Forelimb muscle (tissue), 1 donor: Measurements from ENCODE around the gene MAGI3. TPM values are rescaled to one million over a fixed set of nuclear protein-coding genes. Genes with fewer than 3 reads are reported as not detected.
A peak's percentile ranks its signal among the peaks of the same experiment; 100 is the strongest.
"Not testable (repeated sequence)": the region's sequence is repeated elsewhere in the genome, so short reads cannot be mapped to it uniquely, and the experiment has no call there.

Experiments used
- DNase-seq: peaks from one replicate; pipeline ENCODE4 v3.0.0-alpha.2; 2013; ENCODE audit warnings: low read depth
- polyA plus RNA-seq: library from polyadenylated mRNA; unstranded; fragments of 120-200 nt; gene quantifications from one replicate; pipeline ENCODE4 v1.2.1, GENCODE V29; 2013; ENCODE audit not compliant: insufficient read length

MAGI3 gene
- polyA plus RNA-seq, 1 donor: 10.8 TPM

DNA sequence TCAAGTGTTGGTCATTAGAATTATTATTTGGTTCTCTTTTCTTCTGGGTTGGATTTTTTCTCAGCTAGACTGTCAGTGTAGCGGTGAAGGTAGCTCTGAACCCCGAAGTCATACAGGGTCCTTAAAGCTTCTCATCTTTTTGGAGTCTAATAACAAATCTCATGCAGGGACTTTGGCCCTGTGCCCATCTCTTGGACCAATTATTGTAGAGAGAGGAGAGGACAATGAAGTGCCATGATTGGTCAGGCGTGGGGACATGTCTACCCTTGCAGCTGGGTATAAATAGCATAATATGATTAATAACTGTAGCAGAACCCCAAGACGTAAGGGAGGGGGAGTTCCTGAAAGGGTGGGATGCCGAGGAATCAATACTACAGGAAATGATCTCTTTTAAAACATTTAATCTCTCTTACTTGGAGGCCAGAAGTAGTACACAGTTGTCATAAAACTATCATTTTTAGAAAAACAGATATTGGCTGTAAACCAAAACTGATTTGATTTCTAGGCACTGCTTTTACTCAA lies 8.8 kb downstream of the MAGI3 start:
- DNase-seq: no peak

- no peak for DNase-seq
These were observed 10.8 kb downstream of the MAGI3 start for GRCh38 chr1:113401067-113401466.

GRCh38 chr1:113401728-113402127 lies 11.4 kb downstream of the MAGI3 start:
- DNase-seq: no peak

DNA sequence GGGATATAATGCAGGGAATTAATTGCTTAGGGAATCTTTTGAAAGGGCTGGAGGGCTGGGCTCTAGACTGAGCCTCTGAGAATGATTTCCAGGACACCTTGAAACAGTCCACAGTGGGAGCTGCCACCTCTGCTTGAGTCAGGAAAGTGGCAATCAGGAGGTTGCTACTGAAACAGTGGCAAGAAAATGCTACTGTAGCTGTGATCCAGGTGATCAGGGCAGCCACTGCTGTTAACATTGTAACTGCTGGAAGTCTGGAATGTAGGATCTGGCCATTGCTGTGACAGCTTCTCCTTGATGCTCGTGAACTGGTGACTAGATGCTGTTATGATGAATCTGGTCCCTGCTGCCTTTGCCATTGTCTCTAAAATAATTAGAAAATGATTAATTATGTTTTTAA lies 12.8 kb downstream of the MAGI3 start:
- DNase-seq: no peak

DNA sequence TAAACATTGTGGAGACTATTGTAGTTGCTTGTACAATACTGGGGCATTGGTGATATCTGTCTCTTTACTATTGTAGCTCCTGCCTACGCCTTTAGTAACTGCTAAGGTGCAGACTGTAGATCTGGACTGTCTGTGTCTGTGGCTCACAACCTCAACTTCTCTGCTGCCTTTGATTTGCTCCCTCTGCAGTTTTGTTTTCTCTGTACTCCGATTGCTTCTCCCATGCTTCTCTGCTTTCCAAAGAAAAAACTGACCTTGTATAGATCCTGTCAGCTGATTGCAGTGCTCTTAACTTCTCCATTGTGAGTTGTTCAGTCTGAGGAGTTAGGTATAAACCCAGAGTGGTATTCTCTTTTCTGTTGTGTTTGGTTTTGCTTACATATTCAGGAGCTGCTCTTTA lies 15.3 kb downstream of the MAGI3 start:
- DNase-seq: no peak

GRCh38 chr1:113406149-113406548 lies 15.8 kb downstream of the MAGI3 start:
- DNase-seq: not testable (repeated sequence)

GRCh38 chr1:113409363-113409762 lies 19.0 kb downstream of the MAGI3 start:
- no peak for DNase-seq

DNA sequence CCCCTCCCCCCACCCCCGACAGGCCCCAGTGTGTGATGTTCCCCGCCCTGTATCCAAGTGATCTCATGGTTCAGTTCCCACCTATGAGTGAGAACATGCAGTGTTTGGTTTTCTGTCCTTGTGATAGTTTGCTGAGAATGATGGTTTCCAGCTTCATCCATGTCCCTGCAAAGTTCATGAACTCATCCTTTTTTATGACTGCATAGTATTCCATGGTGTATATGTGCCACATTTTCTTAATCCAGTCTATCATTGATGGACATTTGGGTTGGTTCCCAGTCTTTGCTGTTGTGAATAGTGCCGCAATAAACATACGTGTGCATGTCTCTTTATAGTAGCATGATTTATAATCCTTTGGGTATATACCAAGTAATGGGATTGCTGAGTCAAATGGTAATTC lies 21.7 kb downstream of the MAGI3 start:
- not testable (repeated sequence) for DNase-seq

DNA sequence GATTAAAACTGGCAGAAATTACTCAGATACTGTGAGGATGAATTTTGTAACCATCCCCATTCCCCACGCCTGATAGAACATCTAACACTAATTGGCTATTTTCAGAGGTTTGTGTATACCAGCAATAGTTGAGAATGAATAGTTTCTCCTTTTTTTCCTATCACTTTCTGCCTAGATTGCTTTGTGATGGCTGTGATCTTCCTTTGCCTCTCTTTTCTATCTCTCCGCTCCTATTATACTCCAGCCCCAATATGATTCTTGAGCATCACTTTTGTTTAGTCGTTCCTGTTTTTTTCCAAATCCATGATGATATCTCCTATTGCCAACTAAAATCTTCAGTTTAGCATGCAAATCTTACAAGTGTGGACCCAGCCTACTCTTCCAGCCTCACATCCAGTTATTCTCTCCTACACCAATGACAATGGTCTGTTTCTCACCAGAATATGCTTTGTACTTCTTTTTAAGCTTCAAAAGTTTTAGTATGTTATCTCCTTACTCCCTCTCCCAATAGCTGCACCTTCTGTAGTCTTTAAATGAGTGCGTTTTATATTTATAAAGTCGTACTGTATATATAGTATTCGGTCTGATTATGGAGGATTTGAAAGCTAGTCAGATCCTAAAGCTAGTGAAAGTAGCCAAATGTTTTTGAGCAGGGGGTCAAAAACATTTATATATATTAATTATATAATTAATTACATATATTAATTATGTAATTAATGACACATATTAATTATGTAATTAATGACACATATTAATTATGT lies 25.2 kb downstream of the MAGI3 start:
- no peak for DNase-seq

GRCh38 chr1:113416071-113416470 lies 25.8 kb downstream of the MAGI3 start:
- not testable (repeated sequence) for DNase-seq

DNA sequence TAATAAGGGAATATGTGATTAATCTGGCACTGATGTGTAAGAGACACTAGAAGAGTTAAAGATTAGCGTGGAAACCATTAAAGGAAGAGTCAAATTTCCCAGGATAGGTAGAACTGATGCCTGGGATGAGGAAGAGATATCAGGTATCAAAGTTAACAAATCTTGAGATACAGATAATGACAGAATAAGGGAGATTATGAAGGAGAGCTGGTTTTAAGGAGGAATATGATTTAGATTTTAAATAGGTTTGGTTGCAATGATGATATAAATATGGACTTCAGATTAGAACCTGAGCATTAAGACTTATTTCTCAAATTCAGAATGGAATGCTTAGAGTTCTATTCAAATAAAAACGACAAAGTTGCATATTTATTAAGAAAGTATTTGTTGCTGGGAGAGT lies 26.2 kb downstream of the MAGI3 start:
- DNase-seq: peak; percentile 28

GRCh38 chr1:113422315-113423068 lies 32.2 kb downstream of the MAGI3 start:
- DNase-seq: no peak

- no peak for DNase-seq
These were observed 33.5 kb downstream of the MAGI3 start for GRCh38 chr1:113423826-113424225.

DNA sequence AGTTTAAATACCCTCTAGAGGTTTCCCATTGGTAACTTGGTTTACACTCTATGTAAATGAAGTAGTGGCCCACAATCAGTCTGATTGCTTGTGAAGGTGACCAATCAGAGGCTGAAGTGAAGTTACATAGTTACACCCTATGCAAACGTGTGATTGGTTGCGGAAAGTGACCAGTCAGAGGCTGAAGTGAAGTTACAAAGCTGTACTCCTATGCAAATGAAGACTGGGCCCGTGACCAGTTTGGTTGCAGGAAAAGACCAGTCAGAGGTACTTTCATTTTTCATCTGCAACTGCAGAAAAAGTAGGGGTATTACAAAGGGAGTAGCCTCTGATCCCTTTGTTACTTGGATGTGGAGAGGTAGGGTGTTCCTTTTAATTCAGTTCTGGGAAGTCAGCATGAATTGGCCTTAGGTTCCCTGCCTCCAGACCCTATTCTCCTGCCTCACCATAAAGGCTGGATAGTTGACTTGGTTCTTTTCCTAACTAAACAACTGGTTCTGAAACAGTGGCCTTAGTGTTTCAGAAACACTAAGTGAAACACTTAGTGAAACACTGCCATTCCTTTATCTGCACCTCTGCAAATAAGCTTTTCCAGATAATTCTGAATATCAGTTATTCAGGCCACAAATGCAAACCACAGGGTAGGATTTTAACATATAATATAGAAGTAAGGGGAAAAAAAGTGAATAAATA lies 39.3 kb downstream of the MAGI3 start:
- no peak for DNase-seq

DNA sequence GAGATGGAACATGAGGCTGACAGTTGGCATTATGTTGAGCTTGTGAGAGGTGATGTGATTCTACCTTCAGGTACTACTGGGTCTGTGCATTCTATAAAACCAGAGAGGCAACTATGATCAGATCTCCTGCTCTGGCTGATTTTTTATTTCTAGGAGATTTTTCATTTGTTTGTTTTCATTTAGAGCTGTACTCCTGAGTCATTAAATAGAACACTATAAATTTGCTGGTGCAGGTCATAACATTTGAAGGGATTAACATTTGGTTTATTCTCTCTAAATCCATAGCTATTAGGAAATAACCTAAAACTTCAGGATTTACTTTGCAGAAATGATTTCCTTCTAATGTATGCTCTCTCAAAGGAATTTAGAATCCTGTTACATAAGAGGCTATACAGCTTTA lies 42.9 kb downstream of the MAGI3 start:
- DNase-seq: no peak

GRCh38 chr1:113434081-113434873 lies 44.0 kb downstream of the MAGI3 start:
- DNase-seq: no peak

DNA sequence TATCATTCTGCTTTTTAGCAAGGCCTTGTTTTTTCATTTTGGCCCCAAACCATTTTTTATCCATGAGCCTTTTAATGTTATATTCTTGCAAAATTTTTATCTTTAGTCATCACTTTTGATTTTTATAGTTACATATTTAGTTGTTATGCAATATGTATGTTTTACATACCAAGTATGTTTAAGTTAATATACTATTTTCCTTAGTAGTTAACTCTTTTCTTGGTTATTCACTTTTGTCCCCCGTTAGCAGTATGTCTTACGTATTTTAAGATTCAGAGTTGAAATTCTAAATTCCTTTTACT lies 44.5 kb downstream of the MAGI3 start:
- DNase-seq: no peak

GRCh38 chr1:113437554-113438341 lies 47.4 kb downstream of the MAGI3 start:
- DNase-seq: no peak

DNA sequence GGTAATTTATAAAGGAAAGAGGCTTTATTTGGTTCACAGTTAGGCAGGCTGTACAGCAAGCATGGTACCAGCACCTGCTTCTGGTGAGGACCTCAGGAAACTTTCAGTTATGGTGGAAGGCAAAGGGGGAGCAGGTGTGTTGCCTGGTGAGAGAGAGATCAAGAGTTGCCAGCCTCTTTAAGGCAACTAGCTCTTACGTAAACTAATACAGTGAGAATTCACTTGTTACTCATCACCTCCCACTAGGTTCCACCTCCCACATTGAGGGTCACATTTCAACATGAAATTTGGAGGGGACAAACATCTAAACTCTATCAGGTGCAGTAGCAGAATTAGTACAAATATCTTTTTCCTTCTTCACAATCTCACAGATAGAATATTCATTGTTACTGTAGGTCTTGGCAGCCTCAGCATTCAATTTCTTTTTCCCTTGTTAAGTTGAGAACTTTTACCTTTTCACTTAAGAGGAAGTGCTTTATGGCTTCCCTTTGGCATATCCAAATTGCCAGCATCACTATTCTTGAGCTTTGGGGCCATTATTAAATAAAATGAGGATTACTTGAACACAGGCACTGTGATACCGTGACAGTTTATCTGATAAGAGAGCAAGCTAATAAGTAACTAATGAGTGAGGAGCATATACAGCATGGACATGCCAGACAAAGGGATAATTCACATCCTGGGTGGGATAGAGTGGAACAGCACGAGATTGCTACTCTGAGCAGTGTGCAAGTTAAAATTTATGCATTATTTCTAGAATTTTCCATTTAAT lies 48.4 kb downstream of the MAGI3 start:
- no peak for DNase-seq

DNA sequence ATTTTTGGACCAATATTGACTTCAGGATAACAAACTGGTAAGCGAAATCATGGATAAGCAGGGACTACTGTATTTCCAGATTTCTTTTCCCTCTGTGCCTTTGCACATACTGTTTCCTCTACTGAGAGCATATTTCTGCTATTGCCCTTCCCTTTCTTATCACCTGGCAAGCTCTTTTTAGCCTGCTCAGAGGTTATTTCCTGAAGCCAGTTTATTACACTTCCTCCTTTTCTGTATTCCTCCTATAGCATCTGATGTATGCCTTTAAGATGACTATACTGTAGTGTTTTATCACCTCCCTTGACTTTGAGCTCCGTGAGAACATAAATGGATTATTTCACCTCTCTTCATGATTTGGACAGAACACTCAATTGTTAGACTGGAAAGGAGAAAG lies 49.0 kb downstream of the MAGI3 start:
- no peak for DNase-seq
